ENCODE measurements around the gene ABCA3.

ABCA3 gene

DNA sequence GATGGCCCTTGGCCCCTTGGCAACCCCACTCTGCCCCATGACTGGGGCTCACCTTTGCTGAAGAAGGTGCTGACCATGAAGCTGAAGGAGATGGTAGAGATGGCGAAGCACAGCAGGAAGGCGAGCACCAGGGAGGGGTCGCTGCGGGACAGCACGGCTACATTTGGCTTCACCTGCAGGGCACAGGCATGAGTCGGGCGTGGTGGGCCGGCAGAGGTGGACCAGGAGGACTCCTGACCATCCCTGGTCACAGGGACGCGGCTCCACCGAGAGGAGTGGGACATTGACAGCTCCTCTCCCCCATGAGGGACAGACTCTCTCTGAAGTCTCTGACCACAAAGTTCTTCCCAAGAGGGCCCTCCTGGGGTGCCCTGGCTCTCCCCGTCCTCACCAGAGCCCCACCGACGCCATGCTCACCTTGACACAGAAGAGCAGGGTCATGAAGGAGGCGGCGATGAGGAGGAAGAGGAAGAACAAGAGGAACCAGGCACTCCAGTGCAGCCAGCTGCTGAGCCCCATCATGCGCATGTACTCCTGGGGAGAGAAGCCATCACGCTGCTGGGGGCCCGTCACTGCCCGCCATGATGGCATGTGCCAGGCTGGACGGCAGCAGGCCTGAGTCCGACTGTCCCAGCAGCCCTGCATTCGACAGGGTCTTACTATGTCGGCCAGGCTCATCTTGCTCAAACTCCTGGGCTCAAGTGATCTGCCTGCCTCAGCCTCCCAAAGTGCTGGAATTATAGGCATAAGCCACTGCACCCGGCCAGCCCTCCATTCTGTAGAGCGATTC is 23.1 kb downstream of the ABCA3 start:
- no peak for DNase-seq (ENCODE audit: low read depth in 3 of 3, low spot score in 1 of 3)

GRCh38 chr16:2308089-2308962 is 32.2 kb downstream of the ABCA3 start:
- DNase-seq (ENCODE audit: low read depth in 3 of 3, low spot score in 1 of 3): no peak

GRCh38 chr16:2299915-2300192 is 40.7 kb downstream of the ABCA3 start:
- no peak for DNase-seq (ENCODE audit: low read depth in 3 of 3, low spot score in 1 of 3)

GRCh38 chr16:2299121-2299914 is 41.2 kb downstream of the ABCA3 start:
- no peak for DNase-seq (ENCODE audit: low read depth in 3 of 3, low spot score in 1 of 3)

DNA sequence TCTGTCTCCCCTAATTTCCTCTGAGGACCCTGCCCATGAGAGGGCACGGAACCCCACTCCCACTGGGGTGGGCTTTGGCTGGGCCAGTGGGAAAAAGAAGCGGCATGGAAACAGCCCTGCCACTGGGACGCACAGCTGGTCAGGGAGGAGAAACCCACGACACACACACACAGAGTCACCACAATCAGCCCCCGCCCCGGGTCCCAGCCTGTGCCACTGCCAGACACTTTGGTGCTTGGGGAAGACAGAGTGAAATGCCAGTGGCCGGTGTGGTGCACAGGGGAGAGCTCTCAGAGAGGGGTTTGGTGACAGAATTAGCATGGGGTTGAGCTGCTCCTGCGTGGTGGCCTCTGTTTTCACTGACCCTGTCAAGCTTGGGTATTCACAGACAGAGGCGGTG is 41.9 kb downstream of the ABCA3 start:
- DNase-seq (ENCODE audit: low read depth in 3 of 3, low spot score in 1 of 3): no peak

- DNase-seq (ENCODE audit: low read depth in 3 of 3, low spot score in 1 of 3): no peak
Observed at GRCh38 chr16:2297506-2297860, 43.0 kb downstream of the ABCA3 start.

- no peak for DNase-seq (ENCODE audit: low read depth in 3 of 3, low spot score in 1 of 3)
Observed at GRCh38 chr16:2296661-2297505, 43.6 kb downstream of the ABCA3 start.

GRCh38 chr16:2295056-2295798 is 45.3 kb downstream of the ABCA3 start:
- no peak for DNase-seq (ENCODE audit: low read depth in 3 of 3, low spot score in 1 of 3)

DNA sequence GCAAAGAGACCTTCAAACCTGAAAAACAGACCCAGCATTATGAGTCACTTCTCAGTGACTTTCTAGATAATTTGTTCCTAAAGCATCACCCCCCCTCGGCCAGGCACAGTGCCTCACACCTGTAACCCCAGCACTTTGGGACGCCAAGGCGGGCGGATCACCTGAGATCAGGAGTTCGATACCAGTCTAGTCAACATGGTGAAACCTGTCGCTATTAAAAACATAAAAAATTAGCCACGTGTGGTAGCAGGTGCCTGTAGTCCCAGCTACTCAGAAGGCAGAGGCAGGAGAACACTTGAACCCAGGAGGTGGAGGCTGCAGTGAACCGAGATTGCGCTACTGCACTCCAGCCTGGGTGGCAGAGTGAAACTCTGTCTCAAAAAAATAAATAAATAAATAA is 48.3 kb downstream of the ABCA3 start:
- DNase-seq (ENCODE audit: low read depth in 3 of 3, low spot score in 1 of 3): no peak

- no peak for DNase-seq (ENCODE audit: low read depth in 3 of 3, low spot score in 1 of 3)
Observed at GRCh38 chr16:2289282-2289681, 51.2 kb downstream of the ABCA3 start.

DNA sequence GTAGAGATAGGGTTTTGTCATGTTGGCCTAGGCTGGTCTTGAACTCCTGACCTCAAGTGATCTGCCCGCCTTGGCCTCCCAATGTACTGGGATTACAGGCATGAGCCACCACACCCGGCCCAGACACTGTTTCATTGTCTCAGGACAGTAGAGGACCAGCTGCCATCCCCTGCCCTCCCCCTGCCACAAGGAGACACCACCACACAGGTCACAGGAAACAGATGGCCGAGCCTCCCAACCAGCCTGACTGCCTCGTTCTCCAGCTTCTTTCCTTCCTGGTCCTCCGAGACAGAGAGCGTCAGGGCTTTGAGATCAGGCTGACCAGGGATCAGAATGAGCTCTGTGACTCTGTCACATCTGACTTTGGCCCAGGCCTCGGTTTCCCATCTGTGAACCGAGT is 51.8 kb downstream of the ABCA3 start:
- DNase-seq (ENCODE audit: low read depth in 3 of 3, low spot score in 1 of 3): no peak

DNA sequence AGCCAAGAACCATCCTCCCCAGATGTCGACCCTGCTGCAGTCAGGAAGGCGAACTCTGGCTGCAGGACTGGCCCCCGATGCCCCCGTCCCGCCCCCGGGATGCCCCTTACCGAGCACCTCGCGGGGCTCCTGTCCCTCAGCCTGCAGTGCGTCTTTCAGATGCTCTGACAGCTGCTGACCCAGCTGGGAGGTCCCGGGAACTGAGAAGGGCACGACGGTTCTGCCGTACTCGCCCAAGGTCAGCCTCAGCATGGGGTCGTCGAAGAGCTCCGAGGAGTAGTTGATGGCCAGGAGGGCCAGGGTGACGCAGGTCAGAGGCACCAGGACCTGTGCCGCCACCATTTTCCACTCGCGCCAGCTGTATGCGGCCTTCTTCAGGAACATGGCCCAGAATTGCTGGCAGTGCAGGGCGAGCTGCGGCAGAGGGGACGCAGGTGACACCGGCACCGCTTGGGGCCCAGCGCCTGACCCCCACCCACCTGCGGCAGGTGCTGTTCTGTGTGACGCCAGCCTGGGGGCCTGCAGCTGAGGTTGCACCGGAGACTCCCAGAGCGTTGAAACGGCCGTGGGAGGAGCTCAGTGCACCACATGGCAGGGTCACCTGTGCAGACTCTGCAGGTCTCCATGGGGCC is 52.5 kb downstream of the ABCA3 start:
- no peak for DNase-seq (ENCODE audit: low read depth in 3 of 3, low spot score in 1 of 3)

GRCh38 chr16:2286550-2286949 is 54.0 kb downstream of the ABCA3 start:
- no peak for DNase-seq (ENCODE audit: low read depth in 3 of 3, low spot score in 1 of 3)

GRCh38 chr16:2285731-2286191 is 54.8 kb downstream of the ABCA3 start:
- DNase-seq (ENCODE audit: low read depth in 3 of 3, low spot score in 1 of 3): no peak

GRCh38 chr16:2284797-2285576 is 55.5 kb downstream of the ABCA3 start:
- DNase-seq (ENCODE audit: low read depth in 3 of 3, low spot score in 1 of 3): no peak

GRCh38 chr16:2284001-2284770 is 56.3 kb downstream of the ABCA3 start:
- no peak for DNase-seq (ENCODE audit: low read depth in 3 of 3, low spot score in 1 of 3)

DNA sequence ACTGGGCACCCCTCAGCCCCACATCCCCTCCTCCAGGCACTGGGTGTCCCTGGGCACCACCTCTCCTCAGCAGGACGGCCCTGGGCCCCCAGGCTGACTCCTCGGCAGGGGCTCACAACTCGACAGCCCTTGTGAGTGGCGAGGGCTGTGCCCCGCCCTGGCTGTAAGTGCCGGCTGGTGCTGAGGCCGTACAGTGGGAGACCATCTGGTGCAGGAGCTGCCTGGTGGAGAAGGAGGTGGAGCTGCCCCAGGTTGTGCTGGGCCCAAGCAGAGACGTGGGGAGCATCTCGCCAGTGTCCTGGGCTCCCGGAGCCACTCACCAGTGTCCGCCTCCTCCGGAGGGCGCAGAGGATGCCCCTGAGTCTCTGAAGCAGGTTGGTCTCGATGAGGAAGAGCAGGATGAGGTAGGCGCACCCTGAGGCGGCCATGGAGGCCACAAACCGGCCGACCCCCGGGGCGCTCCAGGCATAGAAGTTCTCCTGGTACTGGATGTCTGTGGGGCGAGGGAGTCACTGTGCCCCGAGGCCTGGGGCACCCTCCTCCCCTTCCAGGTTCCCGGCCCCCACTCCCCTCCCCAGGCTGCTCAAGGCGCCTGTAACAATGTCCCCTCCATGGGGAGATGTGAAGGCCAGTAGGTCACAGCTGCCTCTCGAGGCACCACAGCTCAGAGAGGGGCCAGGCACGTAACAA is 57.5 kb downstream of the ABCA3 start:
- no peak for DNase-seq (ENCODE audit: low read depth in 3 of 3, low spot score in 1 of 3)

DNA sequence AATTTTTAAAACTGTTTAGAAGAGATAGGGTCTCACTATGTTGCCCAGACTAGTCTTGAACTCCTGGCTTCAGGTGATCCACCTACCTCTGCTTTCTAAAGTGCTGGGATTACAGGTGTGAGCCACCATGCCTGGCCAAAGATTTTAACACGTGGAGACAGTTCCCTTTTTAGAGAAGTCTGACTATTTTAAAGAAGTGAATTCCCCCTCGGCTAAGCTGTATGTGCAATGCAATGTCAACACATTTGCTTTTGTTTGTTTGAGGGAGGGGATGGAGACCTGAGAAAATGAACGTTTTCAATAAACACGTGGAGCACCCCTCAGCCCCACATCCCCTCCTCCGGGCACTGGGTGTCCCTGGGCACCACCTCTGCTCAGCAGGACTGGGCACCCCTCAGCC is 58.3 kb downstream of the ABCA3 start:
- DNase-seq (ENCODE audit: low read depth in 3 of 3, low spot score in 1 of 3): no peak
